OCI-LY3 (cell line): Measurements from ENCODE around the gene CTSL.

Source experiments
- EZH2phosphoT487 ChIP-seq: fragments of 200-600 bp; shearing (Covaris generic); IDR thresholded peaks from 2 replicates; pipeline ENCODE4 v1.6.1; 2018; ENCODE audit warnings: antibody characterized with exemption, mixed run types, low read depth
- TF ChIP-seq, protein P1 (sequence below): fragments of 200-600, 300-600 bp; sonication (generic); IDR thresholded peaks from 2 replicates; pipeline ENCODE4 v1.5.1; 2014; ENCODE audit warnings: antibody characterized with exemption, low read length, low read depth

DNA sequence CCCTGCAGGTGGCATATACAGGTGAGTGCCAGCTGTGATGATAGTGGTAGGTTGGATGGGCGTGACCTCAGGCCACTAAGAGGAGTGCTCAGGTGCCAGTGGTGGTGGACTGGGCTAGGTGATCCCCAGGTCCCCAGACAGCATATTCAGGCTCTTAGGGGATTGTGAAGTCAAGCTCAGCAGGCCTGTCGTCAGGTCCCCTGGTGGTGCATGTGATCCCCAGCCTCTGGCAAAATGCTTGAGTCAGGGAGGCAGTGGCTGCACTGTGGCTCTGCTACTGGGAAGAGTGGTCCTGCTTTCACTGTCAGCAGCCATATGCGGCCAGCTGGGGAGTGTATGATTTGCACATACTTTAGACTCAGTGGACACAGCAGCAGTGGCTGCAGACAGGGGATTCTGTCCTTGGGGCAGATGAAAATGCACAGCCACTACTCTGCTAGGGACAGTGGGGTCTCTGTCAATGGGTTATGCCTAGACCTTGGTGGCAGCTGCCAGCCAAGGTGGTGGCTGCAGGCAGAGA, 31.6 kb upstream of the CTSL start:
- TF ChIP-seq, protein P1, sequence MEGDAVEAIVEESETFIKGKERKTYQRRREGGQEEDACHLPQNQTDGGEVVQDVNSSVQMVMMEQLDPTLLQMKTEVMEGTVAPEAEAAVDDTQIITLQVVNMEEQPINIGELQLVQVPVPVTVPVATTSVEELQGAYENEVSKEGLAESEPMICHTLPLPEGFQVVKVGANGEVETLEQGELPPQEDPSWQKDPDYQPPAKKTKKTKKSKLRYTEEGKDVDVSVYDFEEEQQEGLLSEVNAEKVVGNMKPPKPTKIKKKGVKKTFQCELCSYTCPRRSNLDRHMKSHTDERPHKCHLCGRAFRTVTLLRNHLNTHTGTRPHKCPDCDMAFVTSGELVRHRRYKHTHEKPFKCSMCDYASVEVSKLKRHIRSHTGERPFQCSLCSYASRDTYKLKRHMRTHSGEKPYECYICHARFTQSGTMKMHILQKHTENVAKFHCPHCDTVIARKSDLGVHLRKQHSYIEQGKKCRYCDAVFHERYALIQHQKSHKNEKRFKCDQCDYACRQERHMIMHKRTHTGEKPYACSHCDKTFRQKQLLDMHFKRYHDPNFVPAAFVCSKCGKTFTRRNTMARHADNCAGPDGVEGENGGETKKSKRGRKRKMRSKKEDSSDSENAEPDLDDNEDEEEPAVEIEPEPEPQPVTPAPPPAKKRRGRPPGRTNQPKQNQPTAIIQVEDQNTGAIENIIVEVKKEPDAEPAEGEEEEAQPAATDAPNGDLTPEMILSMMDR = no peak
- TF ChIP-seq EZH2phosphoT487 = no peak
